HCT116 (cell line): ENCODE data around the gene FAT1. TPM values are rescaled to one million over a fixed set of nuclear protein-coding genes. Genes with fewer than 3 reads are reported as not detected.
A peak's percentile ranks its signal among the peaks of the same experiment; 100 is the strongest.

Experiments
- ATAC-seq: fragments of 200-7000 bp; cut with Tn5 transposase; 2 replicates; pipeline ENCODE4 v1.9.1; 2020; ENCODE audit warnings: mild to moderate bottlenecking, moderate library complexity
- BruUV-seq: library from RNA; stranded (reverse); fragments of 400-500 nt; replicated peaks from 2 replicates; lab custom pipeline; 2021; lab: Mats Ljungman, UMichigan
- CTCF ChIA-PET: fragments of 300-600 bp; sonication (Branson Sonifier 250); formaldehyde crosslinking; loops from one replicate; lab custom pipeline; 2021; ENCODE audit warnings: antibody characterized with exemption; lab: Charles Lee
- POLR2A ChIA-PET: fragments of 300-600, 350-600 bp; sonication (Branson Sonifier 250); formaldehyde crosslinking; loops from one replicate; lab custom pipeline; 2021; ENCODE audit warnings: antibody characterized with exemption; lab: Charles Lee
- RAD21 ChIA-PET, 2 experiments: fragments of 300-600 bp; sonication (Branson Sonifier 250); formaldehyde crosslinking; loops; one replicate each; lab custom pipeline; 2023; ENCODE audit warnings: low total read pairs in 2 of 2; ENCODE audit not compliant: uncharacterized antibody in 2 of 2, unreplicated experiment in 2 of 2, low non-redundant PET in 1 of 2; lab: Charles Lee
- DNase-seq: peaks from one replicate; pipeline ENCODE4 v3.0.0-alpha.2; 2010; ENCODE audit warnings: low read depth, low spot score
- H2AFZ ChIP-seq: fragments of 200-600 bp; shearing (Covaris generic), sonication (generic); 2 replicates; pipeline ENCODE4 v1.6.1; 2017; ENCODE audit warnings: low read depth, mixed run types, mixed read lengths, antibody characterized with exemption, low read length; ENCODE audit not compliant: poor library complexity, severe bottlenecking
- H3K27ac ChIP-seq: 2 replicates; pipeline ENCODE4 v1.5.1; 2012; ENCODE audit warnings: low read depth, low read length
- H3K27me3 ChIP-seq: fragments of 200-600 bp; sonication (generic); 2 replicates; pipeline ENCODE4 v1.6.1; 2016; ENCODE audit warnings: mixed run types, low read length, mixed read lengths; ENCODE audit not compliant: insufficient read depth
- H3K36me3 ChIP-seq, 2 experiments: fragments of 200-500 bp in 1 of 2; fragments of 200-600 bp in 1 of 2; sonication (Bioruptor generic) in 1 of 2; sonication (generic) in 1 of 2; 2 replicates each; pipeline versions ENCODE4 v1.5.1 to v1.6.1; 2014 to 2016; ENCODE audit warnings: low read length in 2 of 2, inconsistent platforms in 1 of 2, mixed read lengths in 1 of 2, mixed run types in 1 of 2; ENCODE audit not compliant: insufficient read depth in 2 of 2, control insufficient read depth in 1 of 2
- H3K4me1 ChIP-seq, 2 experiments: fragments of 200-600 bp in 1 of 2; sonication (generic) in 1 of 2; 2 replicates each; pipeline versions ENCODE4 v1.5.1 to v1.6.1; 2012 to 2017; ENCODE audit warnings: low read length in 2 of 2, inconsistent platforms in 1 of 2, mild to moderate bottlenecking in 1 of 2, mixed read lengths in 1 of 2, mixed run types in 1 of 2, moderate library complexity in 1 of 2; ENCODE audit not compliant: insufficient read depth in 2 of 2, control insufficient read depth in 1 of 2
- H3K4me2 ChIP-seq: fragments of 200-600 bp; sonication (generic); 2 replicates; pipeline ENCODE4 v1.6.1; 2017; ENCODE audit warnings: mixed run types, low read length, mixed read lengths
- H3K4me3 ChIP-seq, 2 experiments: fragments of 200-600 bp in 1 of 2; sonication (generic) in 1 of 2; replicated peaks in 1 of 2; 2 replicates each; pipeline ENCODE4 v1.5.1; 2011 to 2016; ENCODE audit warnings: low read length in 2 of 2, control low read depth in 1 of 2, low read depth in 1 of 2, mild to moderate bottlenecking in 1 of 2, mixed read lengths in 1 of 2, mixed run types in 1 of 2
- H3K79me2 ChIP-seq: fragments of 200-600 bp; sonication (generic); 2 replicates; pipeline ENCODE4 v1.6.1; 2017; ENCODE audit warnings: mild to moderate bottlenecking, mixed run types, low read length, moderate library complexity, mixed read lengths; ENCODE audit not compliant: insufficient read depth
- H3K9ac ChIP-seq: fragments of 200-600 bp; sonication (generic); 2 replicates; pipeline ENCODE4 v1.6.1; 2016; ENCODE audit warnings: low read length, mixed read lengths
- H3K9me2 ChIP-seq: fragments of 200-600 bp; sonication (generic), shearing (Covaris generic); 2 replicates; pipeline ENCODE4 v1.6.1; 2017; ENCODE audit warnings: mixed run types, mild to moderate bottlenecking, moderate library complexity; ENCODE audit not compliant: insufficient read depth
- H3K9me3 ChIP-seq, 2 experiments: fragments of 200-500 bp in 1 of 2; fragments of 200-600 bp in 1 of 2; sonication (Bioruptor generic) in 1 of 2; sonication (generic) in 1 of 2; 2 replicates each; pipeline ENCODE4 v1.6.1; 2014 to 2017; ENCODE audit warnings: low read length in 2 of 2, mixed read lengths in 2 of 2, inconsistent platforms in 1 of 2, low read depth in 1 of 2, mild to moderate bottlenecking in 1 of 2, mixed run types in 1 of 2, moderate library complexity in 1 of 2; ENCODE audit not compliant: control insufficient read depth in 1 of 2, insufficient read depth in 1 of 2
- H4K20me1 ChIP-seq: fragments of 200-600 bp; sonication (generic), shearing (Covaris generic); 2 replicates; pipeline ENCODE4 v1.6.1; 2017; ENCODE audit warnings: mixed run types, mild to moderate bottlenecking, moderate library complexity; ENCODE audit not compliant: insufficient read depth
- CBX3 ChIP-seq: IDR thresholded peaks from 2 replicates; pipeline ENCODE4 v1.6.1; 2012; ENCODE audit warnings: low read depth
- CTCF ChIP-seq, 3 experiments: fragments of 200-600 bp in 1 of 3; sonication (generic) in 1 of 3; IDR thresholded peaks in 2 of 3; conservative IDR thresholded peaks in 1 of 3; 2 replicates each; pipeline ENCODE4 v1.5.1; 2012 to 2017; ENCODE audit warnings: low read depth in 2 of 3, low read length in 2 of 3, antibody characterized with exemption in 1 of 3, borderline replicate concordance in 1 of 3, control low read depth in 1 of 3, mild to moderate bottlenecking in 1 of 3, mixed read lengths in 1 of 3, mixed run types in 1 of 3, moderate library complexity in 1 of 3; ENCODE audit not compliant: insufficient read depth in 1 of 3
- ELF1 ChIP-seq: IDR thresholded peaks from 2 replicates; pipeline ENCODE4 v1.6.1; 2012; ENCODE audit warnings: low read depth, borderline replicate concordance
- EZH2 ChIP-seq: fragments of 200-600 bp; sonication (generic); IDR thresholded peaks from 2 replicates; pipeline ENCODE4 v1.6.1; 2017; ENCODE audit warnings: antibody characterized with exemption, mixed run types
- EZH2phosphoT487 ChIP-seq: fragments of 200-600 bp; IDR thresholded peaks from 2 replicates; pipeline ENCODE4 v1.6.1; 2018; ENCODE audit warnings: antibody characterized with exemption, borderline replicate concordance
- JUND ChIP-seq: IDR thresholded peaks from 2 replicates; pipeline ENCODE4 v1.6.1; 2012
- POLR2A ChIP-seq: IDR thresholded peaks from 2 replicates; pipeline ENCODE4 v1.7.0; 2011; ENCODE audit warnings: borderline replicate concordance; ENCODE audit not compliant: insufficient read depth, insufficient read length; ENCODE audit errors: extremely low read depth
- SP1 ChIP-seq: IDR thresholded peaks from 2 replicates; pipeline ENCODE4 v1.6.1; 2012; ENCODE audit warnings: low read depth
- SRF ChIP-seq: IDR thresholded peaks from 2 replicates; pipeline ENCODE4 v1.6.1; 2012; ENCODE audit warnings: low read depth
- TCF7L2 ChIP-seq: IDR thresholded peaks from 2 replicates; pipeline ENCODE4 v1.7.0; 2011; ENCODE audit warnings: borderline replicate concordance, inconsistent platforms; ENCODE audit not compliant: insufficient read depth, insufficient read length; ENCODE audit errors: extremely low read depth
- ZFX ChIP-seq: fragments of 450-650 bp; IDR thresholded peaks from 2 replicates; pipeline ENCODE4 v1.6.1; 2017
- ZNF274 ChIP-seq: fragments of 200-500 bp; sonication (Bioruptor generic); IDR thresholded peaks from 2 replicates; pipeline ENCODE4 v1.6.1; 2014; ENCODE audit warnings: mild to moderate bottlenecking, low read depth, low read length, inconsistent platforms
- intact Hi-C: fragments of 100-400 bp; cut with micrococcal nuclease; formaldehyde crosslinking; loops from 2 replicates; pipeline ENCODE4 v1.10.0; 2022
- total RNA-seq: library from RNA; stranded (reverse); gene quantifications from one replicate; pipeline ENCODE4 v1.2.1, GENCODE V29; 2021; ENCODE audit not compliant: unreplicated experiment

The FAT1 gene
- total RNA-seq, 1 experiment from 2014 or later: 676 TPM

- no peak overlapping the region for H3K4me2 ChIP-seq
- peaks cover 54 to 70% of the 10 kb centered on the region in 2 experiments for H3K4me1 ChIP-seq
- ATAC-seq: no peak
Observed at GRCh38 chr4:186680641-186681040, 43.0 kb downstream of the FAT1 start.

GRCh38 chr4:186676531-186677161 lies 47.0 kb downstream of the FAT1 start:
- intact Hi-C loops: no loop called here
- Histone ChIP-seq H3K9ac (no peak overlapping the region), H3K27me3 (no peaks in the 10 kb centered on the region), H3K9me2 (no peaks in the 10 kb centered on the region), H3K4me2 (no peak overlapping the region), H3K36me3 (peaks cover 19 to 32% of the 10 kb centered on the region in 2 experiments), H2AFZ (no peak overlapping the region), H4K20me1 (peaks cover 87% of the 10 kb centered on the region), H3K27ac (no peak overlapping the region), H3K4me3 (no peak overlapping the region), H3K4me1 (peaks cover 30 to 40% of the 10 kb centered on the region in 2 experiments), H3K79me2 (peaks cover 100% of the 10 kb centered on the region), H3K9me3 (no peaks in the 10 kb centered on the region)
- ATAC-seq: peak; percentile 48; the same call in 1 of the 2 replicates
- ChIA-PET CTCF (no interaction called here), RAD21 (no interaction called here), POLR2A (no interaction called here)
- no TSS peak for BruUV-seq
- no peak for DNase-seq
- TF ChIP-seq CTCF (IDR thresholded peaks at IDR 0.05 in 2 of 3, conservative IDR thresholded peaks at IDR 0.05 in 1 of 3; ENCODE audit: borderline replicate concordance in 1 of 3, insufficient read depth in 1 of 3, low read depth in 2 of 3, low read length in 2 of 3) (no peak), TCF7L2 (no peak), CBX3 (no peak), SRF (no peak), EZH2 (no peak), ZNF274 (no peak), JUND (no peak), ZFX (no peak), ELF1 (no peak), POLR2A (no peak), SP1 (no peak), EZH2phosphoT487 (no peak)

More at GRCh38 chr4:186680641-186681040, 43.0 kb downstream of the FAT1 start:
- H3K9me3 ChIP-seq: no peaks in the 10 kb centered on the region
- POLR2A ChIA-PET: no interaction called here
- no peak for TF ChIP-seq SP1
- TF ChIP-seq, all 23 proteins: peak for 0
- Histone ChIP-seq H3K27ac (peak overlapping the region; percentile 2; the same call in 1 of the 2 replicates), H3K9ac (no peak overlapping the region), H3K4me3 (no peak overlapping the region), H4K20me1 (peaks cover 88% of the 10 kb centered on the region), H3K79me2 (peaks cover 100% of the 10 kb centered on the region), H3K27me3 (no peaks in the 10 kb centered on the region), H3K9me2 (no peaks in the 10 kb centered on the region), H3K36me3 (peaks cover 7 to 44% of the 10 kb centered on the region in 2 experiments; a peak in 2 of 4 replicates), H2AFZ (no peak overlapping the region)
- intact Hi-C loops: no loop called here
- ChIA-PET RAD21 (no interaction called here), CTCF (no interaction called here)
- BruUV-seq: no TSS peak
- no peak for DNase-seq
